Ovary (tissue), 9 donors: ENCODE results near the gene CRYL1. TPM values are rescaled to one million over a fixed set of nuclear protein-coding genes. Genes with fewer than 3 reads are reported as not detected.

Experiments
- DNase-seq, 5 donors: peaks; one replicate each; pipeline ENCODE4 v3.0.0-alpha.2; 2019 to 2020
- H3K27ac ChIP-seq, 2 donors: fragments of 200-600 bp; one replicate each; pipeline versions ENCODE4 v1.5.1 to v1.8.0; 2019 to 2022
- H3K27me3 ChIP-seq: fragments of 200-600 bp; one replicate; pipeline ENCODE4 v1.8.0; 2022
- H3K36me3 ChIP-seq: fragments of 200-600 bp; sonication (generic); one replicate; pipeline ENCODE4 v1.5.1; 2019
- H3K4me1 ChIP-seq: one replicate; pipeline ENCODE4 v1.8.1; 2013; ENCODE audit warnings: mild to moderate bottlenecking, moderate library complexity; ENCODE audit not compliant: insufficient read depth
- H3K4me3 ChIP-seq: fragments of 200-600 bp; sonication (generic); one replicate; pipeline ENCODE4 v1.5.1; 2017
- H3K9me3 ChIP-seq, 2 donors: fragments of 200-600 bp in 1 of 2; sonication (generic) in 1 of 2; one replicate each; pipeline versions ENCODE4 v1.5.1 to v1.8.1; 2013 to 2019; ENCODE audit warnings: mild to moderate bottlenecking in 1 of 2, moderate library complexity in 1 of 2
- EP300 ChIP-seq: sonication (generic); formaldehyde crosslinking; IDR thresholded peaks from one replicate; pipeline ENCODE4 v1.6.1; 2017; ENCODE audit warnings: antibody characterized with exemption
- POLR2A ChIP-seq: fragments of 450-650 bp; IDR thresholded peaks from one replicate; pipeline ENCODE4 v1.6.1; 2017; ENCODE audit warnings: antibody characterized with exemption, mild to moderate bottlenecking, moderate library complexity
- WGBS, 3 donors: extraction: QIAGEN DNeasy Blood & Tissue Kit in 1 of 3; methylation state at CpG; one replicate each; pipeline versions ENCODE4 v1.1.5 to v1.1.7; 2013 to 2017; 5-methylcytosine and 5-hydroxymethylcytosine counted together
- intact Hi-C, 4 donors: fragments of 100-400 bp; cut with DNase I; formaldehyde crosslinking; loops; one replicate each; pipeline versions ENCODE4 v1.11.0 to v1.15.1; 2022 to 2023
- polyA plus RNA-seq, 2 donors: library from polyadenylated mRNA; stranded (reverse); fragments of 200-250 nt in 1 of 2; fragments of 350-450 nt in 1 of 2; fragmentation: Illumina TruSeq in 1 of 2; extraction: RNeasy Lipid Tissue Mini Kit (QIAGEN cat#74804) in 1 of 2; gene quantifications; one replicate each; pipeline ENCODE4 v1.2.3, GENCODE V29; 2013 to 2014
- total RNA-seq, 7 donors: library from RNA; depleted of rRNA in 2 of 7; stranded (reverse); fragments of >200 nt in 2 of 7; fragmentation: NEBNext Ultra II Directional in 3 of 7; extraction: Animal tissue kit (Norgen Biotek cat#: 25700) in 3 of 7; gene quantifications; one replicate each; pipeline versions ENCODE4 v1.1.0 to v1.2.4, GENCODE V29; 2016 to 2023
- TF ChIP-seq, protein P1 (sequence below), 3 donors: fragments of 450-650 bp in 2 of 3; fragments of 200-600 bp in 1 of 3; IDR thresholded peaks; one replicate each; pipeline versions ENCODE4 v1.5.1 to v1.8.0; 2016 to 2022; ENCODE audit warnings: antibody characterized with exemption in 3 of 3, mild to moderate bottlenecking in 1 of 3
- donor health status: DM: no; HTN: no; CAD: no; lungs with moderate emphysema.
- donor health status: DM: no; HTN: no; CAD: no.
- donor health status: Bipolar disorder and iron deficiency.
- donor health status: DM: yes; HTN: yes; CAD: no.
- donor health status: DM: no; HTN: no; CAD: no.
- donor health status: DM: yes; HTN: yes; CAD: no.

The CRYL1 gene
- total and polyA plus RNA-seq, 9 donors: 17.3 to 41.7 (median 25.8) TPM

DNA sequence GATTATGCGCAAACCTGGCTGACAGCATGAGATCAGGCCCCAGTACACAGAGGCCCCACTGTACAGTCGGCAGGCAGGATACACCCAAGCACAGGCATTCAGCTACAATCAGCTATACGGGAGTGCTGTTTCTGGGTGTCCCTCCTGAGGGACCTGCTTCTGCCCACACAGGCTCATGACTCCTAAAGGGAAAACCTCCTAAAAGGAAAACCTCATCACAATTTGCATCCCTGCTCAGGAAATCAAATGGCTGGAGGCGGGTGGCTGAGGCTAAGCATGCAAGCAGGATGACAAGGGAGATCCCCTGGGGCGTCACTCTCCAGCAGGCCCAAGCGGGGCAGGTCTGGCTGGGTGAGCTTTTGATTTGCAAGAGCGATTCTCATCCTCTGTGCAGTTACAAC, 99.8 kb downstream of the CRYL1 start:
- no peak for DNase-seq
- TF ChIP-seq, protein P1, sequence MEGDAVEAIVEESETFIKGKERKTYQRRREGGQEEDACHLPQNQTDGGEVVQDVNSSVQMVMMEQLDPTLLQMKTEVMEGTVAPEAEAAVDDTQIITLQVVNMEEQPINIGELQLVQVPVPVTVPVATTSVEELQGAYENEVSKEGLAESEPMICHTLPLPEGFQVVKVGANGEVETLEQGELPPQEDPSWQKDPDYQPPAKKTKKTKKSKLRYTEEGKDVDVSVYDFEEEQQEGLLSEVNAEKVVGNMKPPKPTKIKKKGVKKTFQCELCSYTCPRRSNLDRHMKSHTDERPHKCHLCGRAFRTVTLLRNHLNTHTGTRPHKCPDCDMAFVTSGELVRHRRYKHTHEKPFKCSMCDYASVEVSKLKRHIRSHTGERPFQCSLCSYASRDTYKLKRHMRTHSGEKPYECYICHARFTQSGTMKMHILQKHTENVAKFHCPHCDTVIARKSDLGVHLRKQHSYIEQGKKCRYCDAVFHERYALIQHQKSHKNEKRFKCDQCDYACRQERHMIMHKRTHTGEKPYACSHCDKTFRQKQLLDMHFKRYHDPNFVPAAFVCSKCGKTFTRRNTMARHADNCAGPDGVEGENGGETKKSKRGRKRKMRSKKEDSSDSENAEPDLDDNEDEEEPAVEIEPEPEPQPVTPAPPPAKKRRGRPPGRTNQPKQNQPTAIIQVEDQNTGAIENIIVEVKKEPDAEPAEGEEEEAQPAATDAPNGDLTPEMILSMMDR (IDR thresholded peaks at IDR 0.05): no peak
- TF ChIP-seq POLR2A: no peak
- no peak for TF ChIP-seq EP300
- no peak overlapping the region for H3K4me3 ChIP-seq
- no peaks in the 10 kb centered on the region for H3K9me3 ChIP-seq
- peaks cover 13% of the 10 kb centered on the region for H3K4me1 ChIP-seq
- no peak overlapping the region for H3K27ac ChIP-seq
- no peaks in the 10 kb centered on the region for H3K36me3 ChIP-seq
- no peaks in the 10 kb centered on the region for H3K27me3 ChIP-seq
- 87 to 90% (median 88%) methylated on average over 7 of the region's 7 CpGs for whole genome bisulfite sequencing, 3 donors
- intact Hi-C loops: no loop called here

DNA sequence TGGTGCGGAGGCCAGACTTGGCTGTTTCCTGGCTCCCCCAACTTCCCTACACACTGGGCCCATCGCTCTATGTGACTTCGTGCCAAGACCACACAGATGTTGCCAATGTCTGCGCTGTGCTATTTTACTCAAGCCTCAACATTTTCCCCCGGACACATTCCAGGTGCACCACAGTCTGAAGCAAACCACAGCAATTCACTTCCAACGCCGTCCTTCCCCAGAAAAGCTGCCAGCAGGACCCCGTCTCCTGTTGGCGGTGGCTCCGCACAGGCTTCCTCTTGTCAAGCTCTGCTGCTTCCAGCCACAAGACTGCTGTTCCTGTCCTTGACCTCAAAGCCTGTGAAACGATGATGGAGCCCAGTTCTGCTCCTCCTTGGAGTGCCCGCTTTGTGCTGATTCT, 100.7 kb downstream of the CRYL1 start:
- 8 to 31% (median 13%) methylated on average over 12 of the region's 12 CpGs for WGBS, 3 donors
- no peaks in the 10 kb centered on the region for H3K27me3 ChIP-seq
- DNase-seq: peak; percentile 33 to 67 (median 65)
- peaks cover 15% of the 10 kb centered on the region for H3K4me1 ChIP-seq
- intact Hi-C loops: no loop called here
- TF ChIP-seq, protein P1 (IDR thresholded peaks at IDR 0.05): no peak
- TF ChIP-seq POLR2A (no peak), EP300 (no peak)
- H3K4me3 ChIP-seq: no peak overlapping the region
- H3K27ac ChIP-seq: peak overlapping the region; percentile 18 to 30
- no peaks in the 10 kb centered on the region for H3K36me3 ChIP-seq
- no peaks in the 10 kb centered on the region for H3K9me3 ChIP-seq

DNA sequence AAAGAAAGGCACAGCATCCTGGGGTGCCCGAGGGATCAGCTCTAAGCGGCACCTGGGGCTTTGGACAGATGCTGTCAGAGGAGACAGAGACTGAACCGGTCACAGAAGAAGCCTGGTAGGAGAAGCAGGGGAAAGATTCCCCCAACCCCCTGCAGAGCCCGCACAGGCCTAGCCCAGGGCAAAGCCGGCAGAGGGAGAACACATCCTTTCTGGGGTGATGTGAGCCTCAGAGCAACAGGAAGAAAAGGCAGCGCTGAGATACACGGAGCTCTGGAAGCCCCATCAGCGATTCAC, 101.2 kb downstream of the CRYL1 start:
- intact Hi-C loops: no loop called here
- Histone ChIP-seq H3K36me3 (no peaks in the 10 kb centered on the region), H3K4me1 (peaks cover 15% of the 10 kb centered on the region), H3K27ac (peak overlapping the region; percentile 18 to 30), H3K4me3 (no peak overlapping the region), H3K27me3 (no peaks in the 10 kb centered on the region), H3K9me3 (no peaks in the 10 kb centered on the region)
- WGBS, 3 donors: 40 to 47% (median 44%) methylated on average over 8 of the region's 8 CpGs
- TF ChIP-seq EP300 (no peak), POLR2A (no peak)
- TF ChIP-seq, protein P1 (IDR thresholded peaks at IDR 0.05): no peak
- no peak for DNase-seq

DNA sequence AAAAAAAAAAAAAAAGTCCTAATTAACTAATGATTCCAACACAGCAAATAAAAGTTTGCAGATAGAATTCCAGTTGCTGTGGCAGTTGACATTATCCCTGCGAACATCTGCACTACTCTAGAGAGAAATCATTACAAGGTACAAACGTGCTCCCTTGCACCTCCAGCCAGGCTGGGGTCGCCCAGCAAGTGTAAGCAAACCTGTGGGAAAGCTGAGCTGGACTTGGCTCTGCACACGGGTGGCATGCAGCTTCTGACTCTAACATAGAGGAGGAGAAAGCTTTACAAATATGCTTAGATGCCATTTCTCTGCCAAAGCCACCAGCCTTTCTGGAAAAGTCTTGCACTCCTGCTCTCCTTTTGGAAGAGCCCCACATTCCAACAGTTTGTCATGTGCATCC, 103.3 kb downstream of the CRYL1 start:
- Histone ChIP-seq H3K27me3 (no peaks in the 10 kb centered on the region), H3K4me3 (no peak overlapping the region), H3K36me3 (no peaks in the 10 kb centered on the region), H3K4me1 (peaks cover 15% of the 10 kb centered on the region), H3K27ac (no peak overlapping the region), H3K9me3 (no peaks in the 10 kb centered on the region)
- WGBS, 3 donors: 63 to 77% (median 71%) methylated on average over 4 of the region's 4 CpGs
- intact Hi-C loops: no loop called here
- DNase-seq: no peak
- no peak for TF ChIP-seq POLR2A
- no peak for TF ChIP-seq EP300
- TF ChIP-seq, protein P1 (IDR thresholded peaks at IDR 0.05): no peak

DNA sequence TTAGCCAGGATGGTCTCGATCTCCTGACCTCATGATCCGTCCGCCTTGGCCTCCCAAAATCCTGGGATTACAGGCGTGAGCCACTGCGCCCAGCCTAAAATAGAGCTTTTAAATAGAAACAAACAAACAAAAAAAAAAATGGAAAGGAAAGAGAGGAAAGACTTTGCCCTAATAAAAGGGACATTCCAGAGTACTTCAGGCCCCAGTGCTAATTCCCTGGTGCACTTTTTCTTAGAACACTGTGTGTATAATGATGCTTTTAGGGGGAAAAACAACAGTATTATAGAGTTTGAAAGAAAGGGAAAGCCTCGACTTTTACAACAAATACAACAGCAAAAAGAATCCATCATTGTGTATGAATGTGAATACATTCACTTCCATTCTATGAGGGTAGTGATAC, 104.7 kb downstream of the CRYL1 start:
- Histone ChIP-seq H3K27me3 (no peaks in the 10 kb centered on the region), H3K4me3 (no peak overlapping the region), H3K27ac (no peak overlapping the region), H3K4me1 (peaks cover 17% of the 10 kb centered on the region), H3K36me3 (no peaks in the 10 kb centered on the region), H3K9me3 (no peaks in the 10 kb centered on the region)
- intact Hi-C loops: no loop called here
- TF ChIP-seq, protein P1 (IDR thresholded peaks at IDR 0.05): no peak
- TF ChIP-seq EP300 (no peak), POLR2A (no peak)
- DNase-seq: no peak
- WGBS, 3 donors: 68 to 85% (median 83%) methylated on average over 6 of the region's 6 CpGs
